Thyroid gland (tissue), 4 donors: ENCODE data around the gene CAMK1G.

ENCODE experiments used
- POLR2A ChIP-seq, 2 donors: fragments of 450-650 bp; IDR thresholded peaks; one replicate each; pipeline ENCODE4 v1.6.1; 2017; ENCODE audit warnings: antibody characterized with exemption in 2 of 2, mild to moderate bottlenecking in 2 of 2, moderate library complexity in 1 of 2
- TF ChIP-seq, protein P1 (sequence below), 6 experiments: fragments of 200-600 bp in 3 of 6; fragments of 450-650 bp in 3 of 6; sonication (generic) in 3 of 6; IDR thresholded peaks; one replicate each; pipeline ENCODE4 v1.5.1; 2016 to 2019; ENCODE audit warnings: antibody characterized with exemption in 6 of 6, mild to moderate bottlenecking in 2 of 6, inconsistent platforms in 1 of 6, moderate library complexity in 1 of 6

DNA sequence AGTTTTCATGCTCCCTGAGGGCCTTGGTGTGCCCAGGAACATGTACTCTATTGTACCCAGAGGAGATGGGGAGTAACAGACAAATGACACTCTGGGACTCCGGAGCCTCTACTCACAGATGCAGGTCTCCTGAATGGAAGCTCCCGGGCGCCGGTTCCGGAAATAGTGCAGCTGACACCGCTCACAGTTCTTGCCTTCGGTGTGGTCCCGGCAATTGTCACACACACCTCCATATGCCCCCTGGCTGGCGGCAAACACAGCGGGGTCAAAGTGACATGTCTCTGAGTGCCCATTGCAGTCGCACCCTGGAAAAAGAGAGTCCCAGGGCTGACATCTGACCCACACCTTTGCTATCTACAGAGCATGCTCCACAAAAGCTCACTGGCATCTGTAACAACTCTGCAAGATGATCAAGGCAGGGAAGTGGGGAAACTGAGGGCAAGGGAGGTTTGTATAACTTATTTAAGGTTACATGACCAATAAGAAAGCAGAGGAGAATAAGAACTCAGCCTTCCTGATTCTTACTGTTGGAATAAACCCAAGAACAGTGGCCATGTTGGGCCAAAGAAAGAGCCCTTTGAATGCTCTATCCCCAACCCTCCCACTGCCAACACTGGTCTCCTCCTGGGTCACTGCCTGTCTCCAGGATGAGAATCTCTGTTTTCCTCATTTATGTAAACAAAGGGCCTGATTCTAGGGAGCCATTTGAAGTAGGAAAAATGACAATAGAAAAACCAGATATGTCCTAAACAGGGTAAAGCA is 46.3 kb downstream of the CAMK1G start:
- TF ChIP-seq, protein P1, sequence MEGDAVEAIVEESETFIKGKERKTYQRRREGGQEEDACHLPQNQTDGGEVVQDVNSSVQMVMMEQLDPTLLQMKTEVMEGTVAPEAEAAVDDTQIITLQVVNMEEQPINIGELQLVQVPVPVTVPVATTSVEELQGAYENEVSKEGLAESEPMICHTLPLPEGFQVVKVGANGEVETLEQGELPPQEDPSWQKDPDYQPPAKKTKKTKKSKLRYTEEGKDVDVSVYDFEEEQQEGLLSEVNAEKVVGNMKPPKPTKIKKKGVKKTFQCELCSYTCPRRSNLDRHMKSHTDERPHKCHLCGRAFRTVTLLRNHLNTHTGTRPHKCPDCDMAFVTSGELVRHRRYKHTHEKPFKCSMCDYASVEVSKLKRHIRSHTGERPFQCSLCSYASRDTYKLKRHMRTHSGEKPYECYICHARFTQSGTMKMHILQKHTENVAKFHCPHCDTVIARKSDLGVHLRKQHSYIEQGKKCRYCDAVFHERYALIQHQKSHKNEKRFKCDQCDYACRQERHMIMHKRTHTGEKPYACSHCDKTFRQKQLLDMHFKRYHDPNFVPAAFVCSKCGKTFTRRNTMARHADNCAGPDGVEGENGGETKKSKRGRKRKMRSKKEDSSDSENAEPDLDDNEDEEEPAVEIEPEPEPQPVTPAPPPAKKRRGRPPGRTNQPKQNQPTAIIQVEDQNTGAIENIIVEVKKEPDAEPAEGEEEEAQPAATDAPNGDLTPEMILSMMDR (IDR thresholded peaks at IDR 0.05) = no peak
- no peak for TF ChIP-seq POLR2A (IDR thresholded peaks at IDR 0.05)
